ENCODE measurements around the gene LGR4.

The LGR4 gene

GRCh38 chr11:27372164-27372563, 100.4 kb downstream of the LGR4 start:
- H3K4me3 ChIP-seq (ENCODE audit: low read depth in 1 of 2, low read length in 1 of 2), result no peak overlapping the region
- H3K27me3 ChIP-seq, result no peaks in the 10 kb centered on the region
- H3K4me1 ChIP-seq (ENCODE audit: control insufficient read depth in 1 of 2, insufficient read depth in 1 of 2, low read depth in 1 of 2, low read length in 1 of 2), result no peaks in the 10 kb centered on the region
- TF ChIP-seq CTCF (IDR thresholded peaks at IDR 0.05), result no peak
- H3K9me3 ChIP-seq, result no peaks in the 10 kb centered on the region
- H3K36me3 ChIP-seq, result no peaks in the 10 kb centered on the region
- no peak overlapping the region for H3K27ac ChIP-seq

GRCh38 chr11:27371489-27371888, 101.1 kb downstream of the LGR4 start:
- H3K27me3 ChIP-seq, result no peaks in the 10 kb centered on the region
- no peaks in the 10 kb centered on the region for H3K9me3 ChIP-seq
- H3K27ac ChIP-seq, result no peak overlapping the region
- no peaks in the 10 kb centered on the region for H3K4me1 ChIP-seq (ENCODE audit: control insufficient read depth in 1 of 2, insufficient read depth in 1 of 2, low read depth in 1 of 2, low read length in 1 of 2)
- no peaks in the 10 kb centered on the region for H3K36me3 ChIP-seq
- no peak overlapping the region for H3K4me3 ChIP-seq (ENCODE audit: low read depth in 1 of 2, low read length in 1 of 2)
- TF ChIP-seq CTCF (IDR thresholded peaks at IDR 0.05), result no peak

- no peak overlapping the region for H3K4me3 ChIP-seq (ENCODE audit: low read depth in 1 of 2, low read length in 1 of 2)
- H3K27ac ChIP-seq, result no peak overlapping the region
- H3K4me1 ChIP-seq (ENCODE audit: control insufficient read depth in 1 of 2, insufficient read depth in 1 of 2, low read depth in 1 of 2, low read length in 1 of 2), result no peaks in the 10 kb centered on the region
Measured at GRCh38 chr11:27370374-27370773, 102.2 kb downstream of the LGR4 start.

GRCh38 chr11:27367881-27368280, 104.7 kb downstream of the LGR4 start:
- H3K4me3 ChIP-seq (ENCODE audit: low read depth in 1 of 2, low read length in 1 of 2), result no peak overlapping the region
- no peaks in the 10 kb centered on the region for H3K27me3 ChIP-seq
- H3K4me1 ChIP-seq (ENCODE audit: control insufficient read depth in 1 of 2, insufficient read depth in 1 of 2, low read depth in 1 of 2, low read length in 1 of 2), result peaks cover 7 to 8% of the 10 kb centered on the region in 2 experiments
- no peaks in the 10 kb centered on the region for H3K36me3 ChIP-seq
- no peak overlapping the region for H3K27ac ChIP-seq
- TF ChIP-seq CTCF (IDR thresholded peaks at IDR 0.05), result no peak
- H3K9me3 ChIP-seq, result no peaks in the 10 kb centered on the region

More at GRCh38 chr11:27370374-27370773, 102.2 kb downstream of the LGR4 start:
- no peaks in the 10 kb centered on the region for H3K36me3 ChIP-seq
- H3K27me3 ChIP-seq, result no peaks in the 10 kb centered on the region
- H3K9me3 ChIP-seq, result no peaks in the 10 kb centered on the region
- TF ChIP-seq CTCF (IDR thresholded peaks at IDR 0.05), result no peak

- peaks cover 14 to 20% of the 10 kb centered on the region in 2 experiments for H3K4me1 ChIP-seq (ENCODE audit: control insufficient read depth in 1 of 2, insufficient read depth in 1 of 2, low read depth in 1 of 2, low read length in 1 of 2)
- H3K27ac ChIP-seq, result no peak overlapping the region
- peak overlapping the region; percentile 63 to 67 for H3K4me3 ChIP-seq (ENCODE audit: low read depth in 1 of 2, low read length in 1 of 2)
- H3K27me3 ChIP-seq, result no peaks in the 10 kb centered on the region
- no peak for TF ChIP-seq CTCF (IDR thresholded peaks at IDR 0.05)
- H3K9me3 ChIP-seq, result no peaks in the 10 kb centered on the region
- no peaks in the 10 kb centered on the region for H3K36me3 ChIP-seq
Measured at GRCh38 chr11:27363576-27364117, 108.9 kb downstream of the LGR4 start.

Measured in neutrophil (primary cell).